A549 treated with AZD2906 at 1 μM for 4 hours (cell line): ENCODE results near the gene PTF1A. TPM values are rescaled to one million over a fixed set of nuclear protein-coding genes. Genes with fewer than 3 reads are reported as not detected.

Source experiments
- total RNA-seq: library from RNA; stranded (reverse); fragments of 200-300 nt; extraction: Qiagen RNA extraction; gene quantifications from 5 replicates; pipeline ENCODE4 v1.2.3, GENCODE V29; 2022

PTF1A gene, protein sequence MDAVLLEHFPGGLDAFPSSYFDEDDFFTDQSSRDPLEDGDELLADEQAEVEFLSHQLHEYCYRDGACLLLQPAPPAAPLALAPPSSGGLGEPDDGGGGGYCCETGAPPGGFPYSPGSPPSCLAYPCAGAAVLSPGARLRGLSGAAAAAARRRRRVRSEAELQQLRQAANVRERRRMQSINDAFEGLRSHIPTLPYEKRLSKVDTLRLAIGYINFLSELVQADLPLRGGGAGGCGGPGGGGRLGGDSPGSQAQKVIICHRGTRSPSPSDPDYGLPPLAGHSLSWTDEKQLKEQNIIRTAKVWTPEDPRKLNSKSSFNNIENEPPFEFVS
- total RNA-seq, result not detected in 5 replicates

GRCh38 chr10:23191764-23192711, at the start of gene PTF1A:
Gene PTF1A (plus strand): TSS chr10:23192312. CDS start chr10:23192531, 219 bp downstream.

Other genes with a start within 250 kb of the PTF1A start
- 8.7 to 19.6 TPM (median 16.3 TPM) in 5 replicates for gene MSRB2, start 96.7 kb upstream of the PTF1A start, total RNA-seq
- gene C10orf67, start 152.5 kb downstream of the PTF1A start, total RNA-seq, result 0.05 to 0.19 TPM (median 0.09 TPM) in 4 of 5 replicates, not detected in the other
- gene OTUD1, start 246.8 kb downstream of the PTF1A start, total RNA-seq, result 3.2 to 3.7 TPM (median 3.3 TPM) in 5 replicates